GM19023 (cell line): ENCODE measurements around the gene TRIP10.

Experiments used
- ATAC-seq: cut with Tn5 transposase; IDR thresholded peaks from one replicate; pipeline ENCODE4 v1.9.1; 2021; ENCODE audit warnings: mild to moderate bottlenecking, moderate library complexity; ENCODE audit not compliant: unreplicated experiment

The TRIP10 gene

GRCh38 chr19:6725513-6726231 is 13.8 kb upstream of the TRIP10 start:
- no peak for ATAC-seq

DNA sequence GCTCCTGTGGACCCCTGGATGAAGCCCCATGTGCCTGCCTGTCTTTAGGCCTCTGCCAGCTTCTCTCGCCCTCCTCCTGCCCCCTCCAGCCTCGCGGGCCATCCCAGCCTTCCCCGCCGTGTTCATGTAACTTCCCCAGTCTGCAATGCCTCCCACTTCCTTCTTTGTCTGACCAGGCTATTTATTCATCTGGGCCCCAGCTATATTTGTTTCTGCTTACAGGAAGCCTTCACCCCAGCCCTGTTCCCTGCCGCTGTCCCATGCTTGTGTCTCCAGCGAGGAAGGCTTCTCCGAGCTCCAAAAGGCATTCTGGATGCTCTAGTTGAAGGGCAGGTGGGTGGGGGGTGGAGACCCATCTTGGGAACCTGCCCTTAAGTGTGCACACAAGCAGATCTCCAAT is 11.1 kb upstream of the TRIP10 start:
- ATAC-seq, result no peak

GRCh38 chr19:6729573-6730152 is 9.8 kb upstream of the TRIP10 start:
- ATAC-seq, result no peak

DNA sequence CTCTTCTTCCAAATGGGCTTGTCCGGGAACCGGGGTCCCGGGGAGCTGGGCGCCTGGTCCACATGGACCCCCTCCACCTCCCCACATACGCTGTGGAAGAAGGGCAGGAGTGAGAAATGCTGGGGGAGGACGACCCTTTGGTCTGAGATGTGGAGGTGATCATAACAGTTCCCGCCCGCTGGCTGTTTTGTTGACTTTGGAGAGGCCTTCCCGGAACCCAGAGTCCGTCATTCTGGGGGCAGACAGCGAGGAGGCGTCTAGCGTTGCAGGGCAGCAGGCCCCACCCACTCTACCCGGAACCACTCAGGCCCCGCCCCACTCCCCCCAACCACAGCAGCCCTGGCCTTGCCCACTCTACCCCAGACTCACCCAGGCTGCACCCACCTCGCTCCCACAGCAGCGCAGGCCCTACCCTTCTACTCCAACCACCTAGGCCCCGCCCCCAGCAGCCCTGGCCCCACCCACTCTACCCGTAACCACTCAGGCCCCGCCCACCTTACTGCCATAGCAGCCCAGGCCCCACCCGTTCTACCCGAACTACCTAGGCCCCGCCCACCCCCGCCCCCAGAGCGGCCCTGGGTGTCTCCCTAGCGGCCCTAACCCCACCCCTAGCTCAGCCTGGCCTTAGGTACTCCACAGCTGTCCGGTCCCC is 9.2 kb upstream of the TRIP10 start:
- no peak for ATAC-seq

GRCh38 chr19:6730941-6731670 is 8.4 kb upstream of the TRIP10 start:
- no peak for ATAC-seq

DNA sequence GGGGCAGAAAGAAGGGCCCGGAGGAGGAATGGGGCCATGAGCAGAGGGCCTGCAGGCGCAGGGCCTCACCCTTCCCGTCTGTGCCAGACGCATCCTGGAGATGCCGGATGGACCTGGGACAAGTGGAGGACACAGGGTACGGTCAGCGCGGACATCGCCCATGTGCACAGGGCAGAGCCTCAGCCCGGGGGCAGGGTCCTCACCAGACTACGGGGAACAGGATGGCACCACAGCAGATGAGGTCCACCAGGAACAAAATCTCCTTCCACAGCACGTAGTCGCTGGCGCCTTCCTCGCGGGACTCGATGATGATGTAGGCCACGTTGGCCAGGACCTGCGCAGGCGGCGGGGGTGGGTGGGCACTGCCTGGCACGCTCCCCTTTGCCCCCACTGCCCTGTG is 7.7 kb upstream of the TRIP10 start:
- no peak for ATAC-seq

DNA sequence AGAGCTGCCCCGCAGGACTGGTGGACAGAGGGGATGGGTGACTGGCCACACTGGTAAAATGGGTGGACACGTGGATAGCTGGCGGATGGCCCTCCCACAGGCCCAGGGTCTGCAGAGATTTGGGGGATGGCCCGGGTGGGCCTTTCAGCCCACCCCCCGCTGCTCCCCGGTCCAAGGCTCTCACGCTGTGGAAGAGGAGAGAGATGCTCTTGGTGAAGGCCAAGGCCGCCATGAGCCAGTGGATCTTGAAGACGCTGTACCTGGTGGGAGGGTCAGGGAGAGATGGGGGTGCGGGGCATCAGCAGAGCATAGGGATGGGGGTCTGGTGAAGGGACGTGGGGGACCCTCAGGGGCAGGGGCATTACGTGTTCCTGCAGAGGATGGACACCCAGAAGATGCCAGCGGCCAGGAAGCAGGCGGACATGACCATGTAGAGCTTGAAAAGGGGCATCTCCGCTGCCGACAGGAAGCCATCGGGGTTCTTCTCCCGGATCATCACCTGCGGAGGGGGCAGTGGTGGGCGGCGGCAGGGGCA is 6.6 kb upstream of the TRIP10 start:
- no peak for ATAC-seq

GRCh38 chr19:6733338-6734095 is 6.0 kb upstream of the TRIP10 start:
- no peak for ATAC-seq

DNA sequence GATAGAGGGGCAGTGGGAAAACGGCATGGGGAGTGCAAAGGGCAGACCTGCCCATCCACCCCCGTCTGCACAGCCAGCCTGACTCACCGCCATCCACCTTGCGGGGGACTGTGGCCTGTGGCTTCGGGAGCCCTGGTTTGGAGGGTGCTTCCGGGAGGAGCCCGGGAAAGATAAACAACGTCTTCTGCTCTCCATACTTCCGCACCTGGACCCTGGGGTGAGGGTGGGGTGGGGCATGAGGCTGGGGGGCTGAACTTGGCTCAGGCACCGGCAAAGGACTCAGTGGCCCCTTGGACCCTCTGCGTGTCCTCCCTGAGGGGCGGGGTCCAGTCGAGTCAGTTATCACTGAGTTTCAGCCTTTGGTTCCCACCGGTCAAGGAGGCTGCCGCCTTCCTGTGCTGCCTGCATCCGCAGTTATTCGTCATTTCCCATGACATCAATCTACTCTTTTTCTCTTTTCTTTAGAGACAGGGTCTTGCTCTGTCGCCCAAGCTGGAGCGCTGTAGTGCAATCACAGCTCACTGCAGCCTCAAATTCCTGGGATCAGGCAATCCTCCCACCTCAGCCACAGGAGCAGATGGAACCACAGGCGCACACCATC is 5.3 kb upstream of the TRIP10 start:
- no peak for ATAC-seq

DNA sequence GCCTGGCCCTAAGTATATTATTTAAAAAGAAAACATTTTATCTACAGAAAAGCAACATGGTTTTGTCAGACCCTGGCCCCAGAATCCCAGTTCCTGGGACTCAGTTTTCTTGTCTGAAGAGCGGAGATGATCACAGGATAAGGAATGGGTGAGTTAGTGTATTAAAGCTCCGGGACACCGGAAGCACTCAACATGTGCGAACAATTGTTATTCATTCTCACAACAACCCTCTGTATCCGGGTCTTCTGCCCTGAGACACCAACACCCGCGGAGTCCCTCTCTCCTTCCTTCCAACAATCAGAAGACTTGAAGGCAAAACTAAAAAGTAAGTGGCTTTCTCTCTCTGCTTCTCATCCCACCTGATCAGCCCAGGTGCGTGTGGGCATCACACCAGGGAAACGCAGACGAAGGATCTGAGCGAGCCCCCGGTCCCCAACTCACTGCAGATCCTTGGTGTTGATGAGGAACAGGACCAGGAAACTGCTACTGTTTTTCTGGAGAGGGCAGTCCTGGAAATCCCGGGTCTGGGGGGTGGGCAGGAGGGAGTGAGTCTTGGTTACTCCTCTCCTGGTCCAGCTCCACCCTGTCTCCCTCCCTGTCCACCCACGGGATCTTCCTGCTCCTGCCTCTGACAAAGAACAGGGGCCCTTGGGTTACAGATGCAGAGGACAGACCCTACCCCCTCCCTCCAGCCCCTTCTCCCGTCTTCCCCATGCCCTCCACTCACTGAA is 4.1 kb upstream of the TRIP10 start:
- ATAC-seq, result no peak

- no peak for ATAC-seq
These were observed 3.1 kb upstream of the TRIP10 start for GRCh38 chr19:6736169-6736916.

DNA sequence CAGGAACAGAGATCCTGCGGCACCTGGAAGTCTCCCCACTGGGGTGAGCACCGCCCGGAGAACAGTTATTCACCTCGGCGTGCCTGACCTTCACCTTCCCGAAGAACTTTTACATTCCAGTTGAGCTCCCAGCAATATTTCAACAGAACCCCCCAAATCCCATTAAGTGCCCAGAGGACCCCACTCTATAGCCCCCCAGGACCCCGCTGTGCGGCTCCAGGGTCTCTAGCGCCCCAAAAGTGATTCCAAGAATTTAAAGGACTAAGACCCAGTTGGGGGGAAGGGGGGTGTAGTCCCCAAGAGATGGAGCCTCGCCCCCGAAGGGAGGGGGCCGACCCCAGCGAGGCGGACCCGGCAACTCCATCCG is 2.6 kb upstream of the TRIP10 start:
- no peak for ATAC-seq

- peak; percentile 72 for ATAC-seq
These were observed 2.1 kb upstream of the TRIP10 start, which contains the start of gene GPR108 for GRCh38 chr19:6737284-6737872. TSS of gene GPR108 (minus strand) at chr19:6737580. CDS start at chr19:6737576, 4 bp downstream.

- no peak for ATAC-seq
These were observed 1.4 kb upstream of the TRIP10 start for GRCh38 chr19:6737873-6738786.

- ATAC-seq, result no peak
These were observed 592 bp upstream of the TRIP10 start for GRCh38 chr19:6738787-6739389.

- no peak for ATAC-seq
These were observed 556 bp downstream of the TRIP10 start for GRCh38 chr19:6739883-6740588.
